Neural cell (in vitro differentiated cells): ENCODE data around the gene PGBD2. TPM values are rescaled to one million over a fixed set of nuclear protein-coding genes. Genes with fewer than 3 reads are reported as not detected.

ENCODE experiments used
- H2AFZ ChIP-seq: fragments of 200-600, 300-800 bp; sonication (generic), shearing (Covaris generic); 2 replicates; pipeline ENCODE4 v1.6.0; 2014; ENCODE audit warnings: low read depth, mild to moderate bottlenecking, antibody characterized with exemption, low read length, moderate library complexity
- H3F3A ChIP-seq: fragments of 200-600 bp; shearing (Covaris generic); 2 replicates; pipeline ENCODE4 v1.6.1; 2016; ENCODE audit warnings: mild to moderate bottlenecking, moderate library complexity, mixed read lengths, antibody characterized with exemption, low read length; ENCODE audit not compliant: insufficient read depth, poor library complexity, severe bottlenecking
- H3K27ac ChIP-seq: fragments of 200-600, 300-800 bp; sonication (generic), shearing (Covaris generic); 2 replicates; pipeline ENCODE4 v1.5.1; 2014; ENCODE audit warnings: mild to moderate bottlenecking, low read length, moderate library complexity
- H3K27me3 ChIP-seq: fragments of 300-800, 200-600 bp; sonication (generic), shearing (Covaris generic); 2 replicates; pipeline ENCODE4 v1.6.0; 2014; ENCODE audit warnings: mild to moderate bottlenecking, low read depth, low read length, moderate library complexity; ENCODE audit not compliant: insufficient read depth
- H3K36me3 ChIP-seq: fragments of 300-800, 200-600 bp; sonication (generic), shearing (Covaris generic); 2 replicates; pipeline ENCODE4 v1.5.1; 2014; ENCODE audit warnings: mild to moderate bottlenecking, antibody characterized with exemption, low read length, moderate library complexity; ENCODE audit not compliant: insufficient read depth
- H3K4me2 ChIP-seq: fragments of 300-800, 200-600 bp; sonication (generic), shearing (Covaris generic); 2 replicates; pipeline ENCODE4 v1.6.0; 2014; ENCODE audit warnings: mild to moderate bottlenecking, low read length
- H3K4me3 ChIP-seq: fragments of 300-800, 200-600 bp; sonication (generic), shearing (Covaris generic); 2 replicates; pipeline ENCODE4 v1.5.1; 2014; ENCODE audit warnings: mild to moderate bottlenecking, low read length, moderate library complexity
- H3K79me2 ChIP-seq: fragments of 200-600 bp; shearing (Covaris generic); replicated peaks from 2 replicates; pipeline ENCODE4 v1.6.0; 2014; ENCODE audit warnings: mild to moderate bottlenecking, low read length, moderate library complexity; ENCODE audit not compliant: insufficient read depth
- H3K9ac ChIP-seq: fragments of 300-800, 200-600 bp; sonication (generic), shearing (Covaris generic); 2 replicates; pipeline ENCODE4 v1.6.1; 2016; ENCODE audit warnings: mild to moderate bottlenecking, low read length, mixed read lengths
- H3K9me2 ChIP-seq: fragments of 200-600 bp; shearing (Covaris generic); 2 replicates; pipeline ENCODE4 v1.6.1; 2016; ENCODE audit warnings: mild to moderate bottlenecking, low read length, mixed read lengths; ENCODE audit not compliant: insufficient read depth
- H3K9me3 ChIP-seq: fragments of 200-600, 300-800 bp; sonication (generic), shearing (Covaris generic); 2 replicates; pipeline ENCODE4 v1.6.1; 2016; ENCODE audit warnings: mild to moderate bottlenecking, mixed run types, low read length, moderate library complexity, mixed read lengths
- H4K20me1 ChIP-seq: fragments of 200-600 bp; shearing (Covaris generic); 2 replicates; pipeline ENCODE4 v1.6.1; 2016; ENCODE audit warnings: mild to moderate bottlenecking, mixed run types; ENCODE audit not compliant: insufficient read depth
- EP300 ChIP-seq: fragments of 450-650 bp; conservative IDR thresholded peaks from 2 replicates; pipeline ENCODE4 v1.6.1; 2014; ENCODE audit warnings: antibody characterized with exemption, mild to moderate bottlenecking, moderate library complexity; ENCODE audit not compliant: poor library complexity, severe bottlenecking
- EZH2 ChIP-seq: fragments of 200-600, 300-800 bp; shearing (Covaris generic), sonication (generic); IDR thresholded peaks from 2 replicates; pipeline ENCODE4 v1.6.1; 2014; ENCODE audit warnings: antibody characterized with exemption, low read length, borderline replicate concordance, mild to moderate bottlenecking; ENCODE audit not compliant: insufficient read depth, poor library complexity, severe bottlenecking
- MXI1 ChIP-seq: fragments of 450-650 bp; conservative IDR thresholded peaks from 2 replicates; pipeline ENCODE4 v1.6.1; 2014; ENCODE audit warnings: antibody characterized with exemption, mild to moderate bottlenecking; ENCODE audit not compliant: poor library complexity, severe bottlenecking
- POLR2AphosphoS5 ChIP-seq: IDR thresholded peaks from 2 replicates; pipeline ENCODE4 v1.6.1; 2012
- RAD21 ChIP-seq: fragments of 450-650 bp; conservative IDR thresholded peaks from 2 replicates; pipeline ENCODE4 v1.6.1; 2014; ENCODE audit warnings: antibody characterized with exemption, mild to moderate bottlenecking, moderate library complexity
- SMC3 ChIP-seq: fragments of 450-650 bp; conservative IDR thresholded peaks from 2 replicates; pipeline ENCODE4 v1.6.1; 2014; ENCODE audit warnings: antibody characterized with exemption, mild to moderate bottlenecking, moderate library complexity; ENCODE audit not compliant: poor library complexity
- TAF1 ChIP-seq: IDR thresholded peaks from 2 replicates; pipeline ENCODE4 v1.6.1; 2012; ENCODE audit warnings: low read depth
- polyA plus RNA-seq: library from polyadenylated mRNA; depleted of rRNA; stranded (reverse); fragments of >200 nt; gene quantifications from 2 replicates; pipeline ENCODE4 v1.2.3, GENCODE V29; 2014
- TF ChIP-seq, protein P1 (sequence below): fragments of 450-650 bp; IDR thresholded peaks from 2 replicates; pipeline ENCODE4 v1.5.1; 2014; ENCODE audit warnings: antibody characterized with exemption, mild to moderate bottlenecking, moderate library complexity; ENCODE audit not compliant: poor library complexity, severe bottlenecking
- TF ChIP-seq, protein P2 (sequence below): IDR thresholded peaks from 2 replicates; pipeline ENCODE4 v1.6.1; 2012; ENCODE audit warnings: borderline replicate concordance

The PGBD2 gene
- polyA plus RNA-seq, 1 donor from 2014 or later, result 8.1 TPM

DNA sequence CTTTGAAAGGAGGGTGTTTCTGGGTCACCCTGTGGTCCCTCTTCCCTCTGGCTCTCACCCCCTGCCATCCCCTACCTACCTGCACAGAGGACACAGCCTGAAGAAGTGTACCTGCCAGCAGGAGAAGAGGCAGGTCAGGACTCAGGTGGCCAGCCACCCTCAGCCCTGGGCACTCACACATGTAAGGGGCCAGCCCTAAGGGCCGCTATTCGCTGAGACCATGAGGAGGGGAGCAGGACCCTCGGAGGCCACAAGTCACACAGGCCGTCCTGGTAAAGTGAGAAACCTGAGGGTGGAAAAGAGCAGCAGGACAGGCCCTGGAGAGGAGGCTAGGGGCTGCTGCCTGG is 48.3 kb upstream of the PGBD2 start:
- H3K9me2 ChIP-seq, result no peaks in the 10 kb centered on the region
- no peak for TF ChIP-seq POLR2AphosphoS5
- no peaks in the 10 kb centered on the region for H4K20me1 ChIP-seq
- peak overlapping the region; percentile 26 for H3K4me2 ChIP-seq
- no peak overlapping the region for H2AFZ ChIP-seq
- H3K9ac ChIP-seq, result peak overlapping the region; percentile 68
- H3F3A ChIP-seq, result no peaks in the 10 kb centered on the region
- peaks cover 8% of the 10 kb centered on the region for H3K27me3 ChIP-seq
- H3K4me3 ChIP-seq, result peak overlapping the region; percentile 70
- no peaks in the 10 kb centered on the region for H3K9me3 ChIP-seq
- peak overlapping the region; percentile 77 for H3K27ac ChIP-seq
- no peaks in the 10 kb centered on the region for H3K36me3 ChIP-seq
- no peaks in the 10 kb centered on the region for H3K79me2 ChIP-seq

DNA sequence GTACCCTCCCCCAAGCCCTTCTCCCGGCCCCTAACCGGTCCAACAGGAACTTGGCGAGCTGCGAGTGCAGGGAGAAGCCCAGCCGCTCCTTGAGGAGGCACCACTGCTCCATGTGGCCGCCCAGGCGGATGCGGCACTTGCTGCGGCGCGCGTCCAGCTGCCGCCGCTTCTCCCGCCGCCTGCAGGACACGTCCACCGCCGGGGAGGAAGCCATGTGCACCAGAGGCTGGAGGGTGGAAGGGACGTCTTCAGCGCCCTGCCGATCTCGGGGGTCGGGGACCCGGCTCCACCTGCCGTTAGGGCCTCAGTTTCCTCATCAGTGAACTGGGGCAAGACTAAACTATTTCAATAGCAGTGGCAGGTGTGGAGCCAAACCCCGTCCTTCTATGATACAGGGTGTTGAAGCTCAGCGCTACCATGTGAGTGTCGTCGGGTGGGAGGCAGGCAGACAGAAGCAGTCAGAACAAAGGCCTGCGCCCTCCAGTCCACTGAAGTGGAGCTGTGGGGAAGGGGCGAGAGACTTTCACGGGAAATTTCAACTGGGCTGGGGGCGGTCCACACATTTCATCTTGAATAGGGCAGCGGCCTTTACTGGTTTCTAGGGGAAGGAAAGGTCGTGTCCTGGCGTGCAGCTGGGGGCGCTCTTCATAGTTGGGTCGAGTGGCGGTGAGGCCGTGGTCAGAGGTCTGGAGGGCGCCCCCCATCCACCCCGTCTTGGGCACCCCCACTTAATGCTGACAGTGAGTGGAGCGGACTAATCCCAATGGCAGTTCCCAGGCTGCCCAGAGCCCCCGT is 47.7 kb upstream of the PGBD2 start:
- H3K27me3 ChIP-seq, result peaks cover 8% of the 10 kb centered on the region
- no peaks in the 10 kb centered on the region for H3K36me3 ChIP-seq
- peak overlapping the region; percentile 80 for H2AFZ ChIP-seq
- no peaks in the 10 kb centered on the region for H4K20me1 ChIP-seq
- no peaks in the 10 kb centered on the region for H3K9me2 ChIP-seq
- H3F3A ChIP-seq, result no peaks in the 10 kb centered on the region
- peak overlapping the region; percentile 26 for H3K4me2 ChIP-seq
- no peaks in the 10 kb centered on the region for H3K79me2 ChIP-seq
- no peaks in the 10 kb centered on the region for H3K9me3 ChIP-seq
- peak overlapping the region; percentile 77 for H3K27ac ChIP-seq
- H3K9ac ChIP-seq, result peak overlapping the region; percentile 68
- H3K4me3 ChIP-seq, result peak overlapping the region; percentile 70
- TF ChIP-seq EZH2 (no peak), TAF1 (peak; percentile 47), POLR2AphosphoS5 (peak; percentile 38), SMC3 (no peak), RAD21 (no peak), EP300 (no peak), MXI1 (peak; percentile 74)
- TF ChIP-seq, protein P1, sequence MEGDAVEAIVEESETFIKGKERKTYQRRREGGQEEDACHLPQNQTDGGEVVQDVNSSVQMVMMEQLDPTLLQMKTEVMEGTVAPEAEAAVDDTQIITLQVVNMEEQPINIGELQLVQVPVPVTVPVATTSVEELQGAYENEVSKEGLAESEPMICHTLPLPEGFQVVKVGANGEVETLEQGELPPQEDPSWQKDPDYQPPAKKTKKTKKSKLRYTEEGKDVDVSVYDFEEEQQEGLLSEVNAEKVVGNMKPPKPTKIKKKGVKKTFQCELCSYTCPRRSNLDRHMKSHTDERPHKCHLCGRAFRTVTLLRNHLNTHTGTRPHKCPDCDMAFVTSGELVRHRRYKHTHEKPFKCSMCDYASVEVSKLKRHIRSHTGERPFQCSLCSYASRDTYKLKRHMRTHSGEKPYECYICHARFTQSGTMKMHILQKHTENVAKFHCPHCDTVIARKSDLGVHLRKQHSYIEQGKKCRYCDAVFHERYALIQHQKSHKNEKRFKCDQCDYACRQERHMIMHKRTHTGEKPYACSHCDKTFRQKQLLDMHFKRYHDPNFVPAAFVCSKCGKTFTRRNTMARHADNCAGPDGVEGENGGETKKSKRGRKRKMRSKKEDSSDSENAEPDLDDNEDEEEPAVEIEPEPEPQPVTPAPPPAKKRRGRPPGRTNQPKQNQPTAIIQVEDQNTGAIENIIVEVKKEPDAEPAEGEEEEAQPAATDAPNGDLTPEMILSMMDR, result peak; percentile 67
- TF ChIP-seq, protein P2, sequence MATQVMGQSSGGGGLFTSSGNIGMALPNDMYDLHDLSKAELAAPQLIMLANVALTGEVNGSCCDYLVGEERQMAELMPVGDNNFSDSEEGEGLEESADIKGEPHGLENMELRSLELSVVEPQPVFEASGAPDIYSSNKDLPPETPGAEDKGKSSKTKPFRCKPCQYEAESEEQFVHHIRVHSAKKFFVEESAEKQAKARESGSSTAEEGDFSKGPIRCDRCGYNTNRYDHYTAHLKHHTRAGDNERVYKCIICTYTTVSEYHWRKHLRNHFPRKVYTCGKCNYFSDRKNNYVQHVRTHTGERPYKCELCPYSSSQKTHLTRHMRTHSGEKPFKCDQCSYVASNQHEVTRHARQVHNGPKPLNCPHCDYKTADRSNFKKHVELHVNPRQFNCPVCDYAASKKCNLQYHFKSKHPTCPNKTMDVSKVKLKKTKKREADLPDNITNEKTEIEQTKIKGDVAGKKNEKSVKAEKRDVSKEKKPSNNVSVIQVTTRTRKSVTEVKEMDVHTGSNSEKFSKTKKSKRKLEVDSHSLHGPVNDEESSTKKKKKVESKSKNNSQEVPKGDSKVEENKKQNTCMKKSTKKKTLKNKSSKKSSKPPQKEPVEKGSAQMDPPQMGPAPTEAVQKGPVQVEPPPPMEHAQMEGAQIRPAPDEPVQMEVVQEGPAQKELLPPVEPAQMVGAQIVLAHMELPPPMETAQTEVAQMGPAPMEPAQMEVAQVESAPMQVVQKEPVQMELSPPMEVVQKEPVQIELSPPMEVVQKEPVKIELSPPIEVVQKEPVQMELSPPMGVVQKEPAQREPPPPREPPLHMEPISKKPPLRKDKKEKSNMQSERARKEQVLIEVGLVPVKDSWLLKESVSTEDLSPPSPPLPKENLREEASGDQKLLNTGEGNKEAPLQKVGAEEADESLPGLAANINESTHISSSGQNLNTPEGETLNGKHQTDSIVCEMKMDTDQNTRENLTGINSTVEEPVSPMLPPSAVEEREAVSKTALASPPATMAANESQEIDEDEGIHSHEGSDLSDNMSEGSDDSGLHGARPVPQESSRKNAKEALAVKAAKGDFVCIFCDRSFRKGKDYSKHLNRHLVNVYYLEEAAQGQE, result no peak
